ENCODE measurements around the gene MRPL22. TPM values are rescaled to one million over a fixed set of nuclear protein-coding genes. Genes with fewer than 3 reads are reported as not detected.
"Not testable (repeated sequence)": the region's sequence is repeated elsewhere in the genome, so short reads cannot be mapped to it uniquely, and the experiment has no call there.

MRPL22 gene
- total and polyA plus RNA-seq, 2 donors (not counting 3 experiments of a cell fraction or from before 2014, with no cell fraction given) = 66.9 to 112 TPM

DNA sequence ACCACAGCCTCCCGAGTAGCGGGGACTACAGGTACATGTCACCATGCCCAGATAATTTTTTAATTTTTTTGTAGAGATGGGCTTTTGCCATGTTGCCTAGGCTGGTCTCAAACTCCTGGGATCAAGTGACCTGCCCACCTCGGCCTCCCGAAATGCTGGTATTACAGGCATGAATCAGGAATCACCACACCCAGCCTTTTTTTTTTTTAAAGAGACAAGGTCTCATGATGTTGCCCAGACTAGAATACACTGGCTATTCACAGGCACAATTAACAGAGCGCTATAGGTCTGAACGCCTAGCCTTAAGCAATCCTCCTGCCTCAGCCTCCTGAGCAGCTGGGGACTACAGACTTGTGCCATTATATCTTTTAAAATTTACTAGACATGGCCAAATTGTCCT lies 39.0 kb upstream of the MRPL22 start:
- no peak for DNase-seq (ENCODE audit: low read depth, low spot score)
- Histone ChIP-seq H3K36me3 (ENCODE audit: control insufficient read depth in 2 of 2, extremely low read depth in 1 of 2, insufficient read depth in 2 of 2, low read length in 2 of 2) (peaks cover 20 to 23% of the 10 kb centered on the region in 2 experiments), H3K9me1 (replicated peaks; ENCODE audit: control insufficient read depth, extremely low read depth, insufficient read depth, low read length) (no peaks in the 10 kb centered on the region), H4K20me1 (replicated peaks; ENCODE audit: control insufficient read depth, extremely low read depth, insufficient read depth, low read length) (no peaks in the 10 kb centered on the region), H2AFZ (ENCODE audit: low read depth, low read length) (no peak overlapping the region), H3K4me1 (ENCODE audit: control insufficient read depth, extremely low read depth, insufficient read depth, low read length) (no peaks in the 10 kb centered on the region), H3K9ac (replicated peaks; ENCODE audit: extremely low read depth, insufficient read depth, low read length) (no peak overlapping the region), H3K9me3 (replicated peaks; ENCODE audit: control insufficient read depth, insufficient read depth, low read length) (no peaks in the 10 kb centered on the region), H3K4me3 (replicated peaks in 1 of 3; ENCODE audit: insufficient read depth in 1 of 3, low read depth in 1 of 3, low read length in 3 of 3) (no peak overlapping the region), H3K27me3 (ENCODE audit: control insufficient read depth in 2 of 2, insufficient read depth in 2 of 2, low read length in 2 of 2) (no peaks in the 10 kb centered on the region), H3K79me2 (ENCODE audit: control insufficient read depth, insufficient read depth, low read length) (no peaks in the 10 kb centered on the region), H3K4me2 (ENCODE audit: insufficient read depth, low read length) (no peak overlapping the region), H3K27ac (ENCODE audit: insufficient read depth, low read depth, low read length) (no peak overlapping the region)
- dilution Hi-C loops (cut with MboI; ENCODE audit: extremely low pct_ligation_motif_present, low sequenced_read_pairs) = no loop called here
- no peak for FAIRE-seq
- ChIA-PET POLR2A (no interaction called here), CTCF (interaction anchor here (0.9 to 1.8 kb wide), 5 partner anchors 11 to 251 kb away, joined by 3 to 4 read pairs (median 3); no protein-coding TSS in a partner anchor)
- BruUV-seq (replicated peaks) = no TSS peak
- no peak for TF ChIP-seq JUN (IDR thresholded peaks at IDR 0.05; ENCODE audit: borderline replicate concordance, insufficient read depth, insufficient read length, low read depth)
- TF ChIP-seq MYC (IDR thresholded peaks at IDR 0.05; ENCODE audit: low read depth, low read length) = no peak
- no peak for TF ChIP-seq POLR2AphosphoS5 (IDR thresholded peaks at IDR 0.05; ENCODE audit: insufficient read depth, low read depth, low read length)
- TF ChIP-seq, protein P1, sequence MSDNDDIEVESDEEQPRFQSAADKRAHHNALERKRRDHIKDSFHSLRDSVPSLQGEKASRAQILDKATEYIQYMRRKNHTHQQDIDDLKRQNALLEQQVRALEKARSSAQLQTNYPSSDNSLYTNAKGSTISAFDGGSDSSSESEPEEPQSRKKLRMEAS (IDR thresholded peaks at IDR 0.05; ENCODE audit: insufficient read depth, insufficient read length) = no peak
- TF ChIP-seq, protein P2, sequence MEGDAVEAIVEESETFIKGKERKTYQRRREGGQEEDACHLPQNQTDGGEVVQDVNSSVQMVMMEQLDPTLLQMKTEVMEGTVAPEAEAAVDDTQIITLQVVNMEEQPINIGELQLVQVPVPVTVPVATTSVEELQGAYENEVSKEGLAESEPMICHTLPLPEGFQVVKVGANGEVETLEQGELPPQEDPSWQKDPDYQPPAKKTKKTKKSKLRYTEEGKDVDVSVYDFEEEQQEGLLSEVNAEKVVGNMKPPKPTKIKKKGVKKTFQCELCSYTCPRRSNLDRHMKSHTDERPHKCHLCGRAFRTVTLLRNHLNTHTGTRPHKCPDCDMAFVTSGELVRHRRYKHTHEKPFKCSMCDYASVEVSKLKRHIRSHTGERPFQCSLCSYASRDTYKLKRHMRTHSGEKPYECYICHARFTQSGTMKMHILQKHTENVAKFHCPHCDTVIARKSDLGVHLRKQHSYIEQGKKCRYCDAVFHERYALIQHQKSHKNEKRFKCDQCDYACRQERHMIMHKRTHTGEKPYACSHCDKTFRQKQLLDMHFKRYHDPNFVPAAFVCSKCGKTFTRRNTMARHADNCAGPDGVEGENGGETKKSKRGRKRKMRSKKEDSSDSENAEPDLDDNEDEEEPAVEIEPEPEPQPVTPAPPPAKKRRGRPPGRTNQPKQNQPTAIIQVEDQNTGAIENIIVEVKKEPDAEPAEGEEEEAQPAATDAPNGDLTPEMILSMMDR (IDR thresholded peaks at IDR 0.05; ENCODE audit: extremely low read depth in 1 of 2, insufficient read depth in 1 of 2, low read depth in 1 of 2, low read length in 2 of 2) = no peak
- TF ChIP-seq GATA2 (IDR thresholded peaks at IDR 0.05; ENCODE audit: insufficient read depth, insufficient read length, low read depth, low read length) = no peak
- no peak for TF ChIP-seq EZH2 (IDR thresholded peaks at IDR 0.05; ENCODE audit: borderline replicate concordance, low read depth, low read length, severe bottlenecking)
- no peak for TF ChIP-seq FOS (IDR thresholded peaks at IDR 0.05; ENCODE audit: borderline replicate concordance, insufficient read depth, low read length)
- intact Hi-C loops (cut with micrococcal nuclease) = no loop called here

DNA sequence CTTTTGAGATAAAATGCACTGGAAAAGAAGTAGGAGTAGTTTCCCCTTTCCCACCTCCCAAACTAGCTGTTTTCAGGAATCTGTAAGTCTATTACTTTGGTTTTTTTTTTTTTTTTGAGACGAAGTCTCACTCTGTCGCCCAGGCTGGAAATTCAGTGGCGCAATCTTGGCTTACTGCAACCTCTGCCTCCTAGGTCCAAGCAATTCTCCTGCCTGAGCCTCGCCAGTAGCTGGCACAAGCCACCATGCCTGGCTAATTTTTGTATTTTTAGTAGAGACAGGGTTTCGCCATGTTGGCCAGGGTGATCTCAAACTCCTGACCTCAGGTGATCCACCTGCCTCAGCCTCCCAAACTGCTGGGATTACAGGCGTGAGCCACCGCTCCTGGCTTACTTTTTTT lies 35.3 kb upstream of the MRPL22 start:
- H3K9me3 ChIP-seq (replicated peaks; ENCODE audit: control insufficient read depth, insufficient read depth, low read length); H3K27ac ChIP-seq (ENCODE audit: insufficient read depth, low read depth, low read length); FAIRE-seq; H2AFZ ChIP-seq (ENCODE audit: low read depth, low read length); CTCF ChIA-PET; H3K9ac ChIP-seq (replicated peaks; ENCODE audit: extremely low read depth, insufficient read depth, low read length); H3K4me2 ChIP-seq (ENCODE audit: insufficient read depth, low read length); dilution Hi-C loops (cut with MboI; ENCODE audit: extremely low pct_ligation_motif_present, low sequenced_read_pairs); H3K4me1 ChIP-seq (ENCODE audit: control insufficient read depth, extremely low read depth, insufficient read depth, low read length); BruUV-seq (replicated peaks); H3K9me1 ChIP-seq (replicated peaks; ENCODE audit: control insufficient read depth, extremely low read depth, insufficient read depth, low read length); H3K4me3 ChIP-seq (replicated peaks in 1 of 3; ENCODE audit: insufficient read depth in 1 of 3, low read depth in 1 of 3, low read length in 3 of 3); H3K27me3 ChIP-seq (ENCODE audit: control insufficient read depth in 2 of 2, insufficient read depth in 2 of 2, low read length in 2 of 2); DNase-seq (ENCODE audit: low read depth, low spot score); H3K79me2 ChIP-seq (ENCODE audit: control insufficient read depth, insufficient read depth, low read length); intact Hi-C loops (cut with micrococcal nuclease); H4K20me1 ChIP-seq (replicated peaks; ENCODE audit: control insufficient read depth, extremely low read depth, insufficient read depth, low read length): not testable (repeated sequence)
- H3K36me3 ChIP-seq (ENCODE audit: control insufficient read depth in 2 of 2, extremely low read depth in 1 of 2, insufficient read depth in 2 of 2, low read length in 2 of 2) = peaks cover 13 to 21% of the 10 kb centered on the region in 2 experiments
- POLR2A ChIA-PET = interaction anchor here (0.6 kb wide), 1 partner anchor 144 kb away, joined by 3 read pairs; no protein-coding TSS in a partner anchor

Data from endothelial cell of umbilical vein (primary cell).